ENCODE results near the gene MAGI1.

Gene MAGI1

DNA sequence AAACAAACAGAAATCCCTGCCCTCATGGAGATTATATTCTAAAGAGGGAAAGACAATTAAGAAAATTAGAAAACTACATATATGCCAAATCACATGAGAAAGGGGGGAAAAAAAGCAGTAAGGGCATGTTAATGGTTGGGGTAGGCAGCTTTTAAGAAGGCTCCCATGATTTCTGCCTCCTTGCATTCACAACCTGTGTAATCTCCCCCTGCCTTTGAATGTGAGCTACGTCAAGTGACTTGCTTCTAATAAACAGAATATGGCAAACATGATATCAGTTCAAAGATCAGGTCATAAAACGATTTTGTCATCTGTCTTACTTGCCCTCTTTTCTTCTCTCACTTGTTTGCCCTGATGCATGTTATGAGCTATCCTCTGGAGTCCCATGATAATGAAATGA, 677.3 kb downstream of the MAGI1 start:
- peaks cover 4 to 10% of the 10 kb centered on the region in 2 donors for H3K9me3 Mint-ChIP-seq
- H3K36me3 Mint-ChIP-seq: no peaks in the 10 kb centered on the region
- peaks cover 8 to 12% of the 10 kb centered on the region in 2 donors for H3K27me3 Mint-ChIP-seq
- no peak overlapping the region for H3K27ac Mint-ChIP-seq
- no peak for DNase-seq
- ATAC-seq (replicated peaks): no peak
- H3K4me1 Mint-ChIP-seq: peaks cover 2 to 6% of the 10 kb centered on the region in 2 donors
- H3K4me3 Mint-ChIP-seq: no peak overlapping the region

DNA sequence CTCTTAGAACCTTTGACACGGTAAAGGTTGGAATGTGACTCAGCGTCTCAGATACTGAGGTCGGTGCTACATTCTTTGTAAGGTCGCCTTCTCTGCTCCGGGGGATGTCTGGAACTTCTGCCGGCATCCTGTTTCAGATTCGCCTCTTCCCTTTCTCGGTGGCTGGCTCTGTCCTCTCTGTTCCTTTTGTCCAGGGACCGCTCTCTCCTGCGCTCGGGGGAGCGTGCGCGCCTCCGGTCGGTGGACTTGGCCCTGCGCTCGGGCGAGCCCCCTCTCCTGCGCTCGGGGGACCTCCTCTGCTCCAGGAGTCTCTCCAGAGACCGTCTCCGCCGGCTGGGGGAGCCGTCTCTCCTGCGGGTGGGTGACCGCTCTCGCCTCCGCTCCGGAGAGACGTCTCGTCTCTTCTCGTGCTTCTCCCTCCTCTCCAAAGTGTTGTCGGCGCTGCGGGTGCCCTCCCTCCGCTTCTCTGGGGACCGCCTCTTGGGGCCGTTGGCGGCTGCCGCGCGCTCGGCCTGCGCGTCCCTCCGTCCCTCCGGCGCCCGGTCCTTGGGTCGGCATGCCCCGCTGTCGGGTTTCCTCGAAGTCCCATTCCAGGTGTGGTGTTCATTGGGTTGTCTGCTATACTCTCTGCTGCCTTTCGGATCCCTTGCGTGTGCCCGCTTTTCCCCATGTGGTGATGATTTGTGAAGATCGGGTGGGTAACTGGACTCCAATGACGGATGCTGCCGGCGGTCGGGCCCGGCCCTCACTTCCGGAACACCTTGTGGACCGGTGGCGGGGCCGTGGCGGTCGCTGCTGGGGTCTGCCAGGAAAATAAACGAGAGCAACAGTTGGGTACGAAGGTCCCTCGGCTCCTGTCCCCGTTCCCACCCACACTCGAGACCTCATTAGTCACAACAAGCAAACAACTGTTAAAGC, 682.1 kb downstream of the MAGI1 start:
- Mint-ChIP-seq H3K27me3 (peaks cover 18 to 27% of the 10 kb centered on the region in 2 donors), H3K4me1 (peaks cover 2 to 9% of the 10 kb centered on the region in 2 donors), H3K4me3 (no peak overlapping the region), H3K36me3 (no peaks in the 10 kb centered on the region), H3K27ac (no peak overlapping the region), H3K9me3 (peaks cover 4 to 10% of the 10 kb centered on the region in 2 donors)
- no peak for ATAC-seq (replicated peaks)
- no peak for DNase-seq

DNA sequence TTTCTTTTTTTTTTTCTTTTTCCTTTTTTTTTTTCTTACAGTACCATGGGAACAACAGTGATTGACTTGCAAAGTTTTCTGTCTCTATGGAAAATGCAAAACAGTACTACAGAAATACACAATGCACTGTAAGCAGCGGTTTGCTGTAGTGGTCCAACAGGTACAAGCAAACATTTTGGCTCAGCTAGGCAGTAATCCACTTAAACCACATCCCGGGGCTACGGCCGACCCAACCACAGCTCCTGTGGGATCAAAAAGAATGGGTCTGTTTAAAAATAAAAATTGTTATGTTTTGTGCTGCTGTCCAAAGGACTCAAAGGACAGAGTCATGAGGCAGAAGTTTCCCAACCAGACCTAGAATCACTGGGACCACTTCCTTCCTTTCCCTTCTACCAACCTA, 683.8 kb downstream of the MAGI1 start:
- ATAC-seq (replicated peaks) (no peak), DNase-seq (no peak)
- Mint-ChIP-seq H3K4me3 (no peak overlapping the region), H3K27me3 (peaks cover 18 to 27% of the 10 kb centered on the region in 2 donors), H3K4me1 (peaks cover 2 to 9% of the 10 kb centered on the region in 2 donors), H3K36me3 (no peaks in the 10 kb centered on the region), H3K27ac (no peak overlapping the region), H3K9me3 (peaks cover 4 to 8% of the 10 kb centered on the region in 2 donors)

DNA sequence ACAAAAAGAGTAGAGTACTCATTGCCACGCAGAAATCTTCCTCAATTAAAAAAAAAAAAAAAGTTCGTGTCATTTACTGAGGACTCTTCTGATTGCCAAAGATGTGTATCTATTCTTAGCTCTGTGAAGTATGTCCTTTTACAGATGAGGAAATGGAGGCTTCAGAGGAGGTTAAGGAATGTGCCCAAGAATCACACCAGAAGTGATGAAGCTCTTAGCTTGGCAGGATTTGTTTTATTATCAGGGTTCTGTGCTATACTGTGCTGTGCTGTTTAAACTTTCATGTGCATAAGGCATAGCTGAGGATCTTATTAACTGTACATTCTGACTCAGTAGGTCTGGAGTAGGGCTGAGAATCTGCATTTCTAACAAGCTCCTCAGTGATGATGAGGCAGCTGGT, 685.8 kb downstream of the MAGI1 start:
- Mint-ChIP-seq H3K9me3 (peaks cover 3 to 4% of the 10 kb centered on the region in 2 donors), H3K36me3 (no peaks in the 10 kb centered on the region), H3K27ac (no peak overlapping the region), H3K4me3 (no peak overlapping the region), H3K4me1 (peaks cover 2 to 9% of the 10 kb centered on the region in 2 donors), H3K27me3 (peaks cover 18 to 27% of the 10 kb centered on the region in 2 donors)
- ATAC-seq (replicated peaks): no peak
- no peak for DNase-seq

DNA sequence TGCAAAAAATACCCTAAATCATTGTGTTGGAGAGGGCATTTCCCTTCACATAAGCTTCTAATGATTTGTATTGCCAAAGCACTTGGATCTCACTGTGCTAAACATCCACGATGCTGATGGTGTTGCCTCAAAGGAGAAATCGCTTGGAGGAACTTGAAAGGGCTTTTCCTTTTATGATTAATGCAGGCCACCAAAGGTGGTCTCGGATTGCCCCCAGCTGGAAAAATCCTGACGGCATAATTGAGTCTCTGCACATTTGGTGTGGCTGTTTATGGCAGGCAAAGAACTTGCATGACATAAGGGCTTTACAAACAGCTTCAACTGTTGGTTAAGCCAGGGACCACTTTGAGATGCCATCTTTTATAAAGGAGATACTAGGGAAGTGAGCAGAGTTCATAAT, 687.0 kb downstream of the MAGI1 start:
- H3K27ac Mint-ChIP-seq: no peak overlapping the region
- DNase-seq: no peak
- H3K36me3 Mint-ChIP-seq: no peaks in the 10 kb centered on the region
- no peak overlapping the region for H3K4me3 Mint-ChIP-seq
- peaks cover 0 to 5% of the 10 kb centered on the region in 2 donors for H3K9me3 Mint-ChIP-seq
- ATAC-seq (replicated peaks): no peak
- H3K27me3 Mint-ChIP-seq: peaks cover 10 to 23% of the 10 kb centered on the region in 2 donors
- H3K4me1 Mint-ChIP-seq: peaks cover 1 to 5% of the 10 kb centered on the region in 2 donors

DNA sequence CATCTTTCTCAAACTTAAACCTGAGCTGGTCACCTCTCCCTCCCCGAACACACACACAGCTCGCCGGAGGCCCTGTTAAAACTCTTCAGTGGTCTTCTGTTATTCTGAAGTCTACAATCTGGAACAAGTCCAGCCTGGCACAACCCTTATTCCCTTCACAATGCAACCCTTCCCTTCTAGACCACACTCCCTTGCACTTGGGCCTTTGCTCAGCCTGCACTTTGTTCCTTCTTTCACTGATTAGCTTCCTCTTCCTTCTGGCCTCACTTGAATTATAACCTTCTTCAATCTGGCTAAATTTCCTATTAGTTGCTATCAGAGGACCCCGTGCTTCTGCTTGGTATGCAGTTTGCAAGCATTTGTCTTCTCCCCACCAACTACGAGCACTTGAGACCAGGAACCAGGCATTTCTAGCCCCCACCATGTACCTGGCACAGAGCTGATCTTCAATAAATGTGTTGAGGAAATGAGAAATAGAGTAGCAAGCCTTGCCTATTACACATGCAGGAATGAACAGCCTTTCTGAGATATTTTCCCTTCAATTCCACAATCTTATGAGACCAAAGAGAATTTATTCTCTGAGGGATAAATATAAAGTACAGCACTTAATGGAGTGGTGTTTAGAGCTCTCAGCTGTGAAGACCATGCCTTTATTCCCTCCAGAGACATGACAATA, 687.8 kb downstream of the MAGI1 start:
- ATAC-seq (replicated peaks): no peak
- H3K9me3 Mint-ChIP-seq: peaks cover 0 to 4% of the 10 kb centered on the region in 2 donors
- no peaks in the 10 kb centered on the region for H3K4me1 Mint-ChIP-seq
- H3K4me3 Mint-ChIP-seq: no peak overlapping the region
- DNase-seq: no peak
- H3K27me3 Mint-ChIP-seq: peaks cover 5 to 15% of the 10 kb centered on the region in 2 donors
- peak overlapping the region; percentile 2 for H3K27ac Mint-ChIP-seq
- no peaks in the 10 kb centered on the region for H3K36me3 Mint-ChIP-seq

DNA sequence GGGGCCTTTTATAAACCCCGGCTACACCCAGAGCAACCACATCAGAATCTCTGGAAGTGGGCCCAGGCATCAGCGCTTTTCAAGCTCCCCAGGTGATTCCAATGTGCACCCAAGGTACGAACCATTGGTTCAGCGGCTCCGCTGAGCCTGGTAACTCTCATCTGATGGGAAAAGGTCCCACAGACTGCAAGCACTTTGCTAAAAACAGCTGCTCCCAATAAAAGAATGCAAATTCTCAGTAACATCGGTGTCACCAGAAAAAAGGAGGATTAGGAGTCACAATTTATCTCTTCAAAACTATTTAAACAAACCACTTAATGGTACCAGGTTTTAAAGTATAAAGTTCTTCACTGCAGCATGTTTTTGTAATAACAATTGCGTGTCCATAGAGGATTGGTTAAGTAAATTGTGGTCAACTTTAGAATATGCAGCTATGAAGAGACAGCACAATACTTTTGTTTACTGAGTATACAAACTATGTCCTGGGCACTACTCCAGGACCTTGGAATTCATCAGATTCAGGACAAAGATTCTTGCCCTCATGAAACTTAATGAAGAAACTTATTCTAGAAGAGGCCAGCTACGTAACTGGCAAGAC, 690.2 kb downstream of the MAGI1 start:
- Mint-ChIP-seq H3K4me1 (no peaks in the 10 kb centered on the region), H3K27ac (no peak overlapping the region), H3K36me3 (no peaks in the 10 kb centered on the region), H3K4me3 (no peak overlapping the region), H3K27me3 (no peaks in the 10 kb centered on the region), H3K9me3 (peaks cover 0 to 4% of the 10 kb centered on the region in 2 donors)
- DNase-seq (no peak), ATAC-seq (replicated peaks) (no peak)

DNA sequence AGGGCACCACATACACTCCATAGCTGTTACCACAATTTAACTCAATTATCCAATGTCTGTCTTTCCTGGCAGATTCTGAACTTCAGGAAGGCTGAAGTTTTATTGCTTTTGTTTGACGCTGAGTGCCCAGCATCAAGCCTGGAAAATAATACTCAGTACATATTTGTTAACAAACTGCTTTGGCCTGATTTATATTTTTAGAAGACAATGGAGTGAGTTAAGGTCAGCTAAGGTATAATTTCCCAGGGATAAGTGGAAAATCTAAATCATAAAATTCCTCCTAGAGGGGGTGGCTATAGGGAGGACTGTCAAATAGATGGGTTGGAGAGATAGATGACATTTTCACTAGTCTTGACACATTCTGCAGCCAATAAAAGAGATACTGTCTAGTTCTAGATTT, 691.6 kb downstream of the MAGI1 start:
- H3K27me3 Mint-ChIP-seq: no peaks in the 10 kb centered on the region
- ATAC-seq (replicated peaks): no peak
- H3K27ac Mint-ChIP-seq: peak overlapping the region; percentile 28
- DNase-seq: no peak
- no peak overlapping the region for H3K4me3 Mint-ChIP-seq
- peaks cover 0 to 4% of the 10 kb centered on the region in 2 donors for H3K9me3 Mint-ChIP-seq
- H3K4me1 Mint-ChIP-seq: no peaks in the 10 kb centered on the region
- no peaks in the 10 kb centered on the region for H3K36me3 Mint-ChIP-seq

DNA sequence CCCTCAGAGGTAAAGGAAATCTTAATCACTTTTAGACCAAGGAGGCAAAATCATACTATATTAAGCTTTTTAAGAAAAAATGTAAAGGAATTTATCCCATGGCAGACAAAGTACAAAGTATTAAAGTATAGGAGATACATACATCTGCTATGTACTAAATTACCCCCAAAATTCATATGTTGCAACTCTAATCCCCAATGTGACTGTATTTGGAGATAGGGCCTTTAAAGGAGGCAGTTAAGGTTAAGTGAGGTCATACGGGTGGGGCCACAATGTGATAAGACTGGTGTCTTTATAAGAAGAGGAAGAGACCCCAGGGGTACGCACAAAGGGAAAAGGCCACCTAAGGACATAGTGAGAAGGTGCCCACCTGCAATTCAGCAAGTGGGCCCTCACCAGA, 693.9 kb downstream of the MAGI1 start:
- Mint-ChIP-seq H3K27me3 (peaks cover 0 to 3% of the 10 kb centered on the region in 2 donors), H3K9me3 (peaks cover 0 to 8% of the 10 kb centered on the region in 2 donors), H3K4me3 (no peak overlapping the region), H3K4me1 (no peaks in the 10 kb centered on the region), H3K27ac (no peak overlapping the region), H3K36me3 (no peaks in the 10 kb centered on the region)
- ATAC-seq (replicated peaks) (no peak), DNase-seq (no peak)

DNA sequence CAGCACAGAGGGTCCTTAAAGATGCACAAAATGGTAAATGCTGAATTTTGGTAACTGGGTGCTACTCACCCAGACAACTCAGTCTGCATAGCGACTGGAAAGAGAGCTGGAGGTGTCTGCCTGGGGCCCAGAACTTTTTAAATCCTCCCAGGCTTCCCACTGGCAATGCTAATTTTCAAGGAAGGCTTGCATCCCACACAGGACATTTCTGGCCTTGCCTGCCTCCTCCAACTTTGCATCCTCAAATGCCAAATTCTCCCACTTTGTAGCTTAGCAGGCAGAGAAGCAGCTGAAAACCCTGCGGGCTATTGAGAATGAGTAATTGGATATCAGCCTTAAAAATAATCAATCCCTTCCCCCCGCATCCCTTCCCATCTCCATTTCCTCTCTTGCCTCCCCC, 694.3 kb downstream of the MAGI1 start:
- DNase-seq (no peak), ATAC-seq (replicated peaks) (no peak)
- Mint-ChIP-seq H3K4me1 (no peaks in the 10 kb centered on the region), H3K27ac (no peak overlapping the region), H3K36me3 (no peaks in the 10 kb centered on the region), H3K4me3 (no peak overlapping the region), H3K27me3 (peaks cover 0 to 3% of the 10 kb centered on the region in 2 donors), H3K9me3 (peaks cover 0 to 8% of the 10 kb centered on the region in 2 donors)

DNA sequence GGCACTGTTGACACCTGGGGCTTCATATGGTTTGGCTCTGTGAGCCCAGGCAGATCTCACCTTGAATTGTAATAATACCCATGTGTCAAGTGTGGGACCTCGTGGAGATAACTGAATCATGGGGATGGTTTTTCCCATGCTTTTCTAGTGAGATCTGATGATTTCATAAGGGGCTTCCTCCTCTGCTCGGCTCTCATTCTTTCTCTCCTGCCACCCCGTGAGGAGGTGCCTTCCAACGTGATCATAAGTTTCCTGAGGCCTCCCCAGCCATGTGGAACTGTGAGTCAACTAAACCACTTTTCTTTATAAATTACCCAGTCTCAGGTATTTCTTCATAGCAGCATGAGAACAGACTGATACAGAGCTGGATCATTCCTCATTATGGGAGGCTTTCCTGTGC, 695.0 kb downstream of the MAGI1 start:
- DNase-seq: no peak

DNA sequence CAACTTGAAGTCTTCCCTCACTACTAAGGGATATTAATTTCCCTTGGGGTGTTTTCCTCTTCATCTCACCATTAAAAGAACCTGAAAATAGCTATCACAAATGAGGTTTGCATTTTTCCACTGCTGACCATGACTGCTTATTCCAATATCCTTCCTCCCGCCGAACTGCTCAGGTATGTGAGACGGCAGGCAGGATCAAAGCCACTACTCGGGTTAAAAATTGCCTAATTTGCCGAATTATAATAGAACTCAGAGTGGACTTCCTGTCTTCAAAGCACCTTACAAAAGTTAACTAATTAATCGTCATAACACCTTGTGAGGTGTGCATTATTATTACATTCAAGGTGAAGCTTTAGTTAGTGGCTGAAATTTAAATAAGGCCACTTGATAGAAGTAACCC, 695.7 kb downstream of the MAGI1 start:
- no peak for ATAC-seq (replicated peaks)
- no peaks in the 10 kb centered on the region for H3K4me1 Mint-ChIP-seq

More for the DNA sequence above, 695.0 kb downstream of the MAGI1 start:
- H3K9me3 Mint-ChIP-seq: peaks cover 0 to 8% of the 10 kb centered on the region in 2 donors
- H3K27me3 Mint-ChIP-seq: peaks cover 0 to 3% of the 10 kb centered on the region in 2 donors
- no peaks in the 10 kb centered on the region for H3K36me3 Mint-ChIP-seq
- H3K27ac Mint-ChIP-seq: no peak overlapping the region
- no peak for ATAC-seq (replicated peaks)
- H3K4me3 Mint-ChIP-seq: no peak overlapping the region
- no peaks in the 10 kb centered on the region for H3K4me1 Mint-ChIP-seq

DNA sequence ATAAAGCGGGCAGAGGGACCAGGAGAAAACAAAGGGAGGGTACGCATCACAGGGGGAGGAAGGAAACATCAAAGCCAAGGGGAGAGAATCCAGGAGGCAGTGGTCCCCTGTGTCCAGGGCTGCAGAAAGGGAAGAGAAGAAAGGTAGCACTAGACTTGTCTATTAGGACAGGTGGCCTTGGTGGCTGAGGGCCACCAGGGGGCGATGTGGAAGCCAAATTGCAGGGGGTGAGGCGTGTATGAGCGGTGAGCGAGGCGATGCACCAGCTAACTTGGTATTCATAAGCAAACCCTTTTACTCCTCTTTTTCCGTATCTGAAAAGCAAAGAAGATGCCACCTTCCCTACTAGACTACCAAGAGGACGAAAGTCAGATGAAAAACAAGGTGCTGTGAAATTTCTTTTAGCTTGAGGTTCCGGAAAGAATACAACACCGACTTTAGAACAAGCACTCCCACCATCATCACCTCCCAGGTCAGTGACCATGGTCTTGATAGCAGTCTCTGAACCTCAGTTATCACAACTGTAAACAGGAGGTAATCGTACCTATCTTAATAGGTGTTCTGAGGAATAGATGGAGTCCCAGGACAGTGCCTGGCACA, 696.5 kb downstream of the MAGI1 start:
- H3K27ac Mint-ChIP-seq: no peak overlapping the region
- H3K4me1 Mint-ChIP-seq: no peaks in the 10 kb centered on the region
- H3K36me3 Mint-ChIP-seq: no peaks in the 10 kb centered on the region
- peak; percentile 69 to 72 for ATAC-seq (replicated peaks)
- DNase-seq: peak; percentile 6
- H3K9me3 Mint-ChIP-seq: peaks cover 0 to 8% of the 10 kb centered on the region in 2 donors
- H3K27me3 Mint-ChIP-seq: peaks cover 0 to 3% of the 10 kb centered on the region in 2 donors
- no peak overlapping the region for H3K4me3 Mint-ChIP-seq

More for the DNA sequence above, 695.7 kb downstream of the MAGI1 start:
- H3K4me3 Mint-ChIP-seq: no peak overlapping the region
- peaks cover 0 to 3% of the 10 kb centered on the region in 2 donors for H3K27me3 Mint-ChIP-seq
- H3K27ac Mint-ChIP-seq: no peak overlapping the region
- peaks cover 0 to 8% of the 10 kb centered on the region in 2 donors for H3K9me3 Mint-ChIP-seq
- no peak for DNase-seq
- no peaks in the 10 kb centered on the region for H3K36me3 Mint-ChIP-seq

DNA sequence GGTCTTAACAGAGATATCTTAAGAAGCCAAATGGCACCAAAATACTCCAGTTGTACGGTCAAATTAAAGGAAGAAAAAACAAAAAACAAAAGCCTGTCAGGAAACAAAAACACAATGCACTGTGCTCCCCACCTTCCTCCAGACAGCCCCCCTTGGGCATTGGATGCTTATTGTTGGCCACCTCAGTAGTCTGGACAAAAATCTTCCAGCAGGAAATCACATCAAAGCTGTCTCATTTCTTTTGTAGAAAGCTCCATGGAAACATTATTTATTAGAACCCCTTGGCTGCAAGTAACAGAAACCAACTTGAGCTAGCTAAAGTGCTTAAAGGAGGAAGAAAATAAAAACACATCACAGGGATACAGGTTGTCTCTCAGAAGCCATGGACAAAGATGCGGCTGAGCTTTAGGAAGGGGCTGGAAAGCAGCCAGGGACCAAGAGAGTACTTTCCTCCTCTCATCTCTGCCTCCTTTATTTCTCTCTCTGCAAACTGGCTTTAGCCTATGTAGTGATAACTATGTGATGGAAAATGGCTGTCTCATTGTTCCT, 699.5 kb downstream of the MAGI1 start:
- H3K27me3 Mint-ChIP-seq: peaks cover 0 to 3% of the 10 kb centered on the region in 2 donors
- ATAC-seq (replicated peaks) (no peak), DNase-seq (no peak)
- H3K27ac Mint-ChIP-seq: no peak overlapping the region
- peaks cover 2 to 10% of the 10 kb centered on the region in 2 donors for H3K9me3 Mint-ChIP-seq
- no peak overlapping the region for H3K4me3 Mint-ChIP-seq
- H3K4me1 Mint-ChIP-seq: no peaks in the 10 kb centered on the region
- H3K36me3 Mint-ChIP-seq: no peaks in the 10 kb centered on the region
